T1000 (cell line): ENCODE results near the gene DIP2A.

Source experiments
- DNase-seq: peaks from one replicate; lab custom pipeline; 2025; ENCODE audit warnings: mixed read lengths; lab: John Stamatoyannopoulos, UW

DIP2A gene, protein sequence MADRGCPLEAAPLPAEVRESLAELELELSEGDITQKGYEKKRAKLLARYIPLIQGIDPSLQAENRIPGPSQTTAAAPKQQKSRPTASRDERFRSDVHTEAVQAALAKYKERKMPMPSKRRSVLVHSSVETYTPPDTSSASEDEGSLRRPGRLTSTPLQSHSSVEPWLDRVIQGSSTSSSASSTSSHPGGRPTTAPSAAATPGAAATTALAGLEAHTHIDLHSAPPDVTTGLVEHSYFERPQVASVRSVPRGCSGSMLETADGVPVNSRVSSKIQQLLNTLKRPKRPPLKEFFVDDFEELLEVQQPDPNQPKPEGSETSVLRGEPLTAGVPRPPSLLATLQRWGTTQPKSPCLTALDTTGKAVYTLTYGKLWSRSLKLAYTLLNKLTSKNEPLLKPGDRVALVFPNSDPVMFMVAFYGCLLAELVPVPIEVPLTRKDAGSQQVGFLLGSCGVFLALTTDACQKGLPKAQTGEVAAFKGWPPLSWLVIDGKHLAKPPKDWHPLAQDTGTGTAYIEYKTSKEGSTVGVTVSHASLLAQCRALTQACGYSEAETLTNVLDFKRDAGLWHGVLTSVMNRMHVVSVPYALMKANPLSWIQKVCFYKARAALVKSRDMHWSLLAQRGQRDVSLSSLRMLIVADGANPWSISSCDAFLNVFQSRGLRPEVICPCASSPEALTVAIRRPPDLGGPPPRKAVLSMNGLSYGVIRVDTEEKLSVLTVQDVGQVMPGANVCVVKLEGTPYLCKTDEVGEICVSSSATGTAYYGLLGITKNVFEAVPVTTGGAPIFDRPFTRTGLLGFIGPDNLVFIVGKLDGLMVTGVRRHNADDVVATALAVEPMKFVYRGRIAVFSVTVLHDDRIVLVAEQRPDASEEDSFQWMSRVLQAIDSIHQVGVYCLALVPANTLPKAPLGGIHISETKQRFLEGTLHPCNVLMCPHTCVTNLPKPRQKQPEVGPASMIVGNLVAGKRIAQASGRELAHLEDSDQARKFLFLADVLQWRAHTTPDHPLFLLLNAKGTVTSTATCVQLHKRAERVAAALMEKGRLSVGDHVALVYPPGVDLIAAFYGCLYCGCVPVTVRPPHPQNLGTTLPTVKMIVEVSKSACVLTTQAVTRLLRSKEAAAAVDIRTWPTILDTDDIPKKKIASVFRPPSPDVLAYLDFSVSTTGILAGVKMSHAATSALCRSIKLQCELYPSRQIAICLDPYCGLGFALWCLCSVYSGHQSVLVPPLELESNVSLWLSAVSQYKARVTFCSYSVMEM (N-terminal part only)

DNA sequence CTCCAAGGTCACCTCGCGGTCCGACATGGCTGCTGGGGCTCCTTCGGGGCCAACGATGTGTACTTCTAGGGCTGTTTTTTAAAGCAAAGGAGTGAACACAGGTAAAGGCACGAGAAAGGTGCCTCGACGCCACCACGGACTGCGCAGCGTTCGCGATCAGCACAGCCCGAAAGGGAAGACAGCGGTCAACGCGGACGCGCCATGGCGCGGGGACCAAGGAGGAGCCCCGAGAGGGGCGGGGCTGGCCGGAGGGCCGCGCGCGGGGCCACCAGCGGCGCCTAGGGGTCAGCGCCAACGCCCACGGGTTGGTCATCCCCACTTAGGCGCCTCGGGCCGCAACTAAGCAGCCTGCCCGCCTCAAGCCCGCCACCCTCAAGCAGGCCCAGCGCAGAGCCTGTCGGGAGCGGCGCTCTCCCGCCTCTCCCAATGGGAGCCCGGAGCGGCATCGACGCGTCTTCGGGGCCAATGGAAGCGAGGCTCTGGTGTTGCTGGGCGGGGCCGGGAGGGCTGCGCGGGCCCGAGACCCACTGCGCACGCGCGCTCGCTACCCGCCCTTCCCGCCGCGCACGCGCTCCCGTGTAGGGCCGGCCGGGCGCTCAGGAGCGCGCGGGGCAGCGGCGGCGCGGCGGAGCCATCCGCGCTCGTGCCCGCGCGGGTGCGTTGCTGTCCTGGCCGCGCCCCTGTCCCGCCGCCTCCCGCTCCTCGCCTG lies at the start of gene DIP2A:
DIP2A (plus strand) TSS at position 577 of the 709 bp plus-strand sequence. CDS start 241 bp downstream, outside the sequence.
- DNase-seq: peak; percentile 74

- no peak for DNase-seq
Observed at GRCh38 chr21:46409641-46410406, 48.9 kb upstream of the DIP2A start.

DNA sequence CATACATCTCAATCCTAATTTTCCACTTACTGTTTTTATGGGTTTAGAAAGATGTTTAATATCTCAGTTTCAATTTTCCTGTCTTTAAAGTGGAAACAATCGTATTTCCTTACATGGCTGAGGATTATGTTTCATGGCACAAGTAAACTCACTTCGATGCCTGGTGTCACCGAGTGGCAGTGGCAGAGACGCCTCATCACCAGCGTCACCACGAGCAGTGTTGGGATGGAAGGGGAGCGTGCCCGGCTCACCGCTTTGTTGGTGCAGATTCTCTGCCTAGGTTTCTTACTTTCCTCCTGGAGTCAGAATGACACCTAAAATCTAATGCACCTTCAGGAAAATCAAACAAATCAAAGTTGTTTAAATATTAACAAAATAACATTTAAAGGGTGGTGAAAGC lies 48.2 kb upstream of the DIP2A start:
- no peak for DNase-seq

DNA sequence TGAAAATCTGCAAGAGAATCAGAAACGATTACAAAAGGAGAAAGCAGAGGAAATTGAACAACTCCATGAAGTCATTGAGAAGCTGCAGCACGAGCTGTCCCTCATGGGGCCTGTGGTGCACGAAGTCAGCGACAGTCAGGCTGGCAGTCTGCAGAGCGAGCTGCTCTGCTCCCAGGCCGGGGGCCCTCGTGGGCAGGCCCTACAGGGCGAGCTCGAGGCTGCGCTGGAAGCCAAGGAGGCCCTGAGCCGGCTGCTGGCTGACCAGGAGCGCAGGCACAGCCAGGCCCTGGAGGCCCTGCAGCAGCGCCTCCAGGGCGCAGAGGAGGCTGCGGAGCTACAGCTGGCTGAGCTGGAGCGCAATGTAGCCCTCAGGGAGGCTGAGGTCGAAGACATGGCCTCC lies 47.5 kb upstream of the DIP2A start:
- no peak for DNase-seq

DNA sequence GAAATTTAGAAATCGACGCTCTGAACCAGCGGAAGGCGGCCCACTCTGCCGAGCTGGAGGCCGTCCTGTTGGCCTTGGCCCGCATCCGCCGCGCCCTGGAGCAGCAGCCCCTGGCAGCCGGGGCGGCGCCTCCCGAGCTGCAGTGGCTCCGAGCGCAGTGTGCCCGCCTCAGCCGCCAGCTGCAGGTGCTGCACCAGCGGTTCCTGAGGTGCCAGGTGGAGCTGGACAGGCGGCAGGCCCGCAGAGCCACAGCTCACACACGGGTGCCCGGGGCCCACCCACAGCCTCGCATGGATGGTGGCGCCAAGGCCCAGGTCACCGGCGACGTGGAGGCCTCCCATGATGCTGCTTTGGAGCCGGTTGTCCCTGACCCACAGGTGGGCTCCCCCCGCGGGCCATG lies 47.0 kb upstream of the DIP2A start:
- DNase-seq: no peak

GRCh38 chr21:46412521-46413364 lies 45.9 kb upstream of the DIP2A start:
- no peak for DNase-seq

- no peak for DNase-seq
Observed at GRCh38 chr21:46413365-46413696, 45.4 kb upstream of the DIP2A start.

DNA sequence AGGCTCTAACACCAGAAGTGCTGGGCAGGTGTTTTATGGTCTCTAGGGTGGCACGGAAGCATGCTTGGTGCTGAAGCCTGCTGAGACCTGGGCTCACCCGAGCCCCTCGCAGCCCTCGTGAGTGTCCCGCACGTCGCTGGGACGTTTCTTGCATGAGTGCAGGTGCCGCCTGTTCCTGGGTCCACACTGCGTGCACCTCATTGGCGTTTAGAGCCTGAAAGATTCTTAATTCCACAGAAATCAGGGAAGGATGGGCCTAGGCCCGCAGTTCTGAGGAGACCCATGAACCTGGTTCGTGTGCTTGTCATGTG lies 43.8 kb upstream of the DIP2A start:
- DNase-seq: no peak

GRCh38 chr21:46416551-46416950 lies 42.1 kb upstream of the DIP2A start:
- DNase-seq: no peak

GRCh38 chr21:46418265-46418946 lies 40.3 kb upstream of the DIP2A start:
- no peak for DNase-seq

DNA sequence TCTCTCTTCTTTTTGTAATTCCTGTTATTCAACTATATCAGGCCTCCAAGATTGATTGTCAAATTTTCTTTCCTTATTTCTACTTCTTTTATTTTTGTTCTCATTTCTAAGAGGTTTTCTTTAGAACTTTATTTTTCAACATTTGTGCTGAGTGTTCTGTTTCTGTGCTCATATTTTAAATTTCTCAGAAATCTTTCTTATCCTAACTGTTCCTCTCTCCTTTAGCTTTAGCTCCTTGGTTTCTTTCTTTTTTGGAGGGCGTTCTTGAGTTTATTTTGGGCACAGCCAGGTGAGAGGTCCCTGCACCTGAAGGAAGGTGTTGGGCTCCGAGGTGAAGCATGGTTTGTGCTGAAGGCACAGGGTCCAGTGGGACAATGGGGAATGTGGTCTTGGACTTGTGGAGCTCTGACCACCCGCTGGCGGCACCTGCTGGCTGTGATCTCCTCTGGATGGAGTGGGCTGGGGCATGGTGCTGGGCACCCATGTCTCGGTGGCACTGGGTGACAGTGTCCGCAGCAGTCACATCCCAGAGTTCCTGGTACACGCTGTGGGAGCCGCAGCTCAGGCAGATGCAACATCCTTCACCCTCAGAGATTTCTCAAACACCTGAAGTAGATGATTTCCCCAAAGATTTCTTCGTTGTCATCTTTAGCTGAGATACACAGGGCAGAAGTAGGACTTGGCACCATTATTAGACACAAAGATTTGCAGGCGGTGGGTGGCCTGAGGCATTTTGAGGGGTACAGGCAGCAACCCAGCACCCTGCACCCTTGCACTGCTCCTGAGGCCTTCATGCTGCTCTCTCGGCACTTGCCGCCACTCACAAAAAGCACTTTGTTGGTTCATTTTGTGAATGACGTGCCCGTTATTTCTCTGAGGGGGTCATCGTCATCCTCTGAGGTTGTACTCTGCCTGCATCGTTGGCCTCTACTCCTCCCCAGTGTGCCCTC lies 38.2 kb upstream of the DIP2A start:
- no peak for DNase-seq

- no peak for DNase-seq
Observed at GRCh38 chr21:46421191-46421750, 37.4 kb upstream of the DIP2A start.

DNA sequence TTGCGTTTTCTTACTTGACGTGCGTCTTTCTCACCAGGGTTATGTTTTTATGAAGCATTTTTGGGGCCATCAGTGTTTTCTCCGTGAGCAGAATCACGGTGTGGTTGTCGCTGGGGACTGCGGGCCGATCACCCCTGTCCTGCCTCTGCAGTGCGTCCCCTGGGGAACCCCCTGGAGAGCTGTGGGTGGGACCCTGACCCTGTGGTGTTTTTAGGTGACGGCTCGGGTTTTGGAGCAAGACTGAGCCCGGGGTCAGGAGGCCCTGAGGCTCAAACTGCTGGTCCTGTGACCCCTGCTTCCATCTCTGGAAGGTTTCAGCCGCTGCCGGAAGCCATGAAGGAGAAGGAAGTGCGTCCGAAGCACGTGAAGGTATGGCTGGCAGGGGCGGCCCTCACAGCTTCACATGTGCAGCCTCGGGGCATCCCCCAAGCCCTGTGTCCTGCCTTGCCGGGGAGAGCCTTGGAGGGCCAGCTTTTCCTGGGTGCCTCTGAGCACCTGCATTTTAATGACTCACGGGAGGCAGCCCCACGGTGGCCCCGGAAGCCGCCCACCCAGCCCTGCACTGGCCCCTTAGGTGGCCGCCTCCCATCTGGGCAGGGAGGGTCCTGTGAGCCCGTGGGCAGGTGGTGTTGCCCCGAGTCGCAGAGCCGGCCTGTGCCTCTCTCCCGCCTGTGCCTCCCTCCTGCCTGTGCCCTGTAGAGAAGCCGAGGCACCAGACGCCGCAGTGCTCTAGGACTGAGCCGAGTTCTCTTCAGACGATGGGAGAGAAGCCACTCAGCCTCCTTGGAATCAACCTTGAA lies 36.7 kb upstream of the DIP2A start:
- no peak for DNase-seq

- DNase-seq: no peak
Observed at GRCh38 chr21:46422636-46423241, 36.0 kb upstream of the DIP2A start.

DNA sequence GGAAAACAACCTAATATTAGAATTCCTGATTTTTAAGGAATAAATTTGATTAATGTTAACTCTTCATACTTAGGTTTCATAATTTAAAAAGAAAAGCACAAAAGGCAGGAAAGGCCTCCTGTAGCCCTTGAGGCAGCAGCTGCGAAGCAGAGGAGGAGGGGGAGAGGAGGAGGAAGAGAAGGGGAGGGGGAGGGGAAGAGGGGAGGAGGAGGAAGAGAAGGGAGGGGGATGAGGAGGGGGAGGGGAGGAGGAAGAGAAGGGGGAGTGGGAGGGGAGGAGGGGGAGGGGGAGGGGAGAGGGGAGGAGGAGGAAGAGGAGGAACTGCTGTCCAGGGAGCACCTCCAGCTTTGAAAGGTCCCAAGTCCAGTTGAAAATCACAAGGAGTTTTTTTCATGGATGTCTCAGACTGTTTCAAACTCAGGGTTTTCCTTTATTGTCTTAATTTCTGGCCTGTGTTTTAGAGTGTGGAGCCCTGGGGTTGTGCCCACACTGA lies 35.1 kb upstream of the DIP2A start:
- no peak for DNase-seq

- no peak for DNase-seq
Observed at GRCh38 chr21:46424039-46424591, 34.6 kb upstream of the DIP2A start.
